ENCODE data around the gene TFAP2A.

TFAP2A gene

DNA sequence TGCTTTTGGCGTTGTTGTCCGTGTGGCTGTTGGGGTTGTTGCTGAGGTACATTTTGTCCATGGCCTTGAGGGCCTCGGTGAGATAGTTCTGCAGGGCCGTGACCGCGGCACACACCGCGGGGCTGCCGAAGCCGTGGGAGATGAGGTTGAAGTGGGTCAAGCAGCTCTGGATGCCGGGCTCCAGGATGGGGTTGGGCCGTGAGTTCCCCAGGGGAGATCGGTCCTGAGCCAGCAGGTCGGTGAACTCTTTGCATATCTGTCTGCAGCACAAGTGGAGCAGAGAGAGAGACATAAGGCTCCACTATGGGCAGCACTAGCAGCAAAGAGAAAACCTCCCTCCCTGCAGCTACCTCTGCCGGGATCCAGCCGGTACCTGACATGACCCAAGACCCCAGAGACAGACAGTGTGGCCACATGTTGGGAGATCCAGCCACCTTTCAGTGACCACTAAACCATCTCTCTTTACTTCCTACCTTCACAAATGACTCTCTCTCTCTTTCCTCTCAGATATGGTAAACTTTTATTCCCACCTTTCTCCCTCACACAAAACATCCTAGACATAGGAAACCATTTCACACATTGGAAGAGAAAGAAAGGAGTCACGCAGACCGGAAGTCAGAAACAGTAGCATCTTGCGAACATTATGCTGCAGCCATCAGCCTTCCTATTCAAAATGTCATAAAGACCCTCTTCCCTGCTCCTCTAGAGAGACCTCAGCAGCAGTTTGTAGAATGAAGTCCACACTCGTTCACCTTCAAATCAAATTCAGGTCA is 16.2 kb downstream of the TFAP2A start:
- DNase-seq, result no peak

DNA sequence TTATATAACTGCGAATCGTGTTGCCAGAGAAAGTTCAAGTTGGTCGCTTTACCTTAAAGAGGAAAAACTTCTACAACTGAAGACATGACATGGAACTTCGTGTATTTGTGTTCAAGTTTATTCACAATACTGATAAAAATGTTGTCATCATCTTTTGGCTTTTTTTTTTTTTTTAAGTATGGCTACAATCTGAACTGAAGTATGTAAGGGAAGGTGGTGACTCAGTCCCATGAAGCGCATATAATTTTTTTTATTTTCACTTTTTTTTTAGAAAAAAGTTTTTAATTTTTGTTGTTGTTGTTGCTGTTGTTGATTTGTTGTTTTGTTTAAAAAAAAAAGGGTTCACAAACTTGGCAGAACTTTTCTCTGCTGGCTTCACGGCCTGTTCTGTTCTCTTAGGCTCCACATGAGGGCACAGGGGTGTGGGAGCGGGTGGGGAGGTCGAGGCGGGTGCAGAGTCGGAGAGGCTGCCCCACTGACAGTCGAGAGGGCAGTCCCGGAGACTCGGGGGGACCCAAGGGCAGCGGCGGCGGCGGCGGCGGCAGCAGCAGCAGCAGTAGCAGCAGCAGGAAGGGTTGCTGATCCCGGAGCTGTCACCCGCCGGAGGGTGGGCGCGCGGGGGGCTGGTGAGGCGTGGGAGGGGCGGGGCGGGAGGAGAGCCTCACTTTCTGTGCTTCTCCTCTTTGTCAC is 17.0 kb downstream of the TFAP2A start:
- DNase-seq, result no peak

DNA sequence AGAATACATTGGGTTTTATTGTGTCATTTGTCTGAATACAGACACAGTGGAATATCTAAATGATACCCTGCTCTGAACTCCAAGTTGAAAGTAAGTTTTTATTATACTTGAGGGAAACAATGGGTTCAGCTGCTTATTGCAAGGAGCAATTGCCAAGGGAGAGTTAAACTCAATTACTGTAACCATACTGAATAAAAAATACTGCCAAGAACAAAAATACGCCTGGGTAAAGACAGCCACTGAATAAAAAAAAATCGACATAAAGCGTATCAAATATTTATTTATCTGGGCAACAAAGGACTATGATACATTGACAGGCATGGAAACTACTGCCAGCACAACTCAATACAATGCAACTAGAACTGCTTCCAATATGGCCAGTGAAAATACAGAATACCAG is 18.1 kb downstream of the TFAP2A start:
- DNase-seq, result no peak

DNA sequence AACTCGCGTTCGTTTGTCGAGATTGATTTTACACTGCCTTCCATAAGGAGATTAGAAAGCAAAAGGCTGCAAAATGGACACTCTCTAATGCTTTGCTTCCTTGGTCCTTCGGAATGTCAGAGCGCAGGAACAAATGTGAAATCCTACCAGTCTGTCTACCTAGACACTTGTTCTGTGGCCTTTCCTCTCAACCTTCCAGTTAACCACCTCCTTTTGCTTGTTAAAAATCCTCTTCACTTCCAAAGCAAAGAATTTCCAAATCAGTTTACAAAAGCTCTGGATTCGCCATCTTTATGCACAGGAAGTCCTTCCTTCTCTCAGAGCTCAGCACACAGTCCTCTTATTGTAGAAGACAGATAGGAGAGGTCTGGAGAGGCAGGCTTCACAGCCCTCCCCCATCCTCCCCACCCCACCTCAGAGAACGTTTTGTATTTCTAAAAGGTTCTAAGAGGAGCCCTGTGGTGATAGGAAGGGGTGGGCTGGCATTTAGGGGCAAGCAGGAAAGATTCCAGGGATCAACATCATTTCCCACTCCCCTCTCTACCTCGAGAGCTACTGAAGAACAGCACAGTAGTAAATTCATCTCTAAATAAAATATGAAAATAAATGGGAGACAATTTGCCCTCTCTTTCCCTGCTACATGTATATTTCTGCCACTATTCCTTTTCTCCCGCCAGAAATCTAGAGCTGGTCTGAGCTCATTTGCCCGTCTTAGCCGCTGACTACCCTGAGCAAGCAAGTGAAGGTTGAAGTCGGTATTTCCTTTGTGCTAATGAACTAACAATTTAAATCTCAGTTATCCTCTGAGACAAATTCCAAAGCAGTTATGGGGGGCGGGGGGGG is 18.9 kb downstream of the TFAP2A start:
- DNase-seq, result no peak

- DNase-seq, result no peak
These were observed 19.6 kb downstream of the TFAP2A start for GRCh38 chr6:10395171-10395703.

- DNase-seq, result no peak
These were observed 21.2 kb downstream of the TFAP2A start for GRCh38 chr6:10393544-10394225.

- no peak for DNase-seq
These were observed 23.1 kb downstream of the TFAP2A start for GRCh38 chr6:10391799-10392198.

GRCh38 chr6:10391299-10391630 is 23.6 kb downstream of the TFAP2A start:
- no peak for DNase-seq

DNA sequence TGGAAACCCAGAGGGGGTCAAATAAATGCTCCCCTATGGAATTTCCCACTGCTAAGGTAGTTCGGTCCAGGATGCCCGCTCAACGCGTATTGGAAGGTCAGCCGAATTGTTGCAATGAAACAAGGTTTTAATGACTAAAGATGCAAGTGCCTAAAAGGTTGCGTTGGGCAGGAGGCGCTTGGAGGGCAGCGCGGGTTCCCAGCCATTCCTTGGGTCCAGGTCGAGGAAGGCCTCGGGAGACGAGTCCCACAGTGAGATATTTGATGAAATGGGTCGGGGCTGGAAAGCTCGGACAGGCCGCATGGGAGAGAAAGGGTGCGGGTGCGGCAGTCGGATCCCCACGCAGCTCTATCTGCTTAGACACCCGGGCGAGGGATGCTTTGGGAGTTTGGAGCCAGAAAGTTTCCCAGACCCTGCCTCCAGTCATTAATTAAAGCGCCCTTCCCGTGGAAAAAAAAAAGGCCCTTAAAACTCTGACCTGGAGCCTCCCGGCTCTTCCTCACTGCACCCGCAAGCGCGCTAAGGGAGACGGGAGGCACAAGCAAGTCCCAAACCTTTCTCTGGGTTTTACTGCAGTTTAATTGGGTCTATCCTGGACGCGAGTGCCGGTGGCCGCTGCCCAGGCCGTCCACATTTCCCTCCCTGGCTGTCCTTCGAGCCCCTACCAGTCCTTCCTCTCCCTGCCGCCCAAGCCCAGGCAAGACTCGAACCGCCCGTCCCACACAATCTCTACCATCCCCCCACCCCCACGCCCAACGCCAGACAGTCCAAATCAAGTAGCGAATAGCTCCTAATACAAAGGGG is 24.2 kb downstream of the TFAP2A start:
- DNase-seq, result no peak

DNA sequence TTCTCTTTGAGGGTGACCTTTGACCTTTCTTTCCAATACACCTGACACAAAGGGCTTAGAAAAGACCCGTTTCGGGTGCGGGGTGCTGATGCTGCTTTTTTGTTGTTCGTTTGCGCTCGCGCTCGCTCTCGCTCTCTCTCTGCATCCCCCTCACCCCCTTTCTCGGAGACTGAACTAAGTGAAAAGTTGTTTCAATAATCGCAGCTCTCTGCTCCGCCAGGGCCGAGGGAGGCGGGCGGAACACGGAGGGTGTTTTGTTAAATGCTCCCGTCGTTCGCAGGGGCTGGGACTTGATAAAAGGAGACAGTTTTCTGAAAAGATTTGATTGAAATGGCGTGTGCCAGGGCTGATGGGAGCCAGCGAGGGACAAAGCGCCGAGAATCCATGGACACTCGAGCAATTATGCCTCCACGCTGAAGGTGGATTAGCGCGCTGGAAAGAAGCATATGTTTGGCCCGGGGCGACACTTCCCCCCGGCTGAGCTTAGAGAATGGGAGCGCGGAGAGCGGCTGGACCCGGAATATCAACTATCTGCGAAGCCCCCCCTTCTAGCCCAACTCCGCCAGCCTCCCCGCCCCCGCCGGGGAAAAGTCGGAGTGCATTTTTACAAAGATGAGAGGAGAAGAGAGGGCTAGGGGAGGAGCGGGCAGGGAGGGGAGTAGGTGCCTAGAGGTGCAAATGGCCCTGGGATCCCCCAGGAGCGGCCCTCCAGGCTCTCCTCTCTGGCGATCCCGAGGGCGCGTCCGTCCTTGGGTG is 25.0 kb downstream of the TFAP2A start:
- DNase-seq, result no peak

DNA sequence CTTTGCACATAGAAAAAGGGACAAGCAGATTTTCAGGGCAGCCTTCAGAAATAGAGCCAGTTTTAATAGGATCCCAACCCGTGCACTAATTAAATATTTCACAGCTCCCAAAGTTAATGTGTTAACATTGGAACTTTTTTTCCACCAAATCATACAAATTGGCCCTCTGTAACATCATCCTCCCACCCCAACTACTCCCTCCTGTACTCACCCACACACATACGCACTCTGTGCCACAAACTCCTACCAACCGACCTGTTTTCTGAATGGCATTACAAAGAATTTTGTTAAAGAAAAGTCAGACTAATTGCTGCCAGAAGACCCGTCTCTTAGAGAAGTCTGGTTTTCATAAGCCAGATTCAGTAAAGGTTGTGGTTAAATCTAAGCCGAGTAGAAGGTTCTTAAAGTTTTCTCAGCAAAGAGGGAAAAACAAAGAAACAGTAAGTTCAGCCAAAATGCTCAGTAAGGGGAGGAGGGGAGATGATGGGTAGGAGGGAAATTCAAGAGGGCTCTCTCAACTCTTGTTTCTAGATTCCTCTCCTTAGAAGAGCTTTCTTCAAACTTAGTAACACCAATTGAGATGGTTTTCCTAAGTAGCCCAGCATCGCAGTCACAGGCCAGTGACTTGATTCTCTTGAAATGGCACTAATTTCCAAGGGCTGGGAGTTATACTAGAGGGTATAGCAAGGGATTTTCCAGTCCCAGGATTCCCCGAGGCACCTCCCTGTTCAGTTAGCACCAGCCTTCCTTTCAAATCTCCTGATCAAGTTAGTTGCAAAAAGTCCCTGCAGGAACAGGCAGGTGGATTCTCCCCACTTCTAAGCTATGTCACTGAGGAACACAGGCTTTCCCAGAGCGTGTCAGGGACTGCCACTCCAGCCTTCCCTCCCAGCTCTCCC is 27.9 kb downstream of the TFAP2A start:
- DNase-seq, result no peak

DNA sequence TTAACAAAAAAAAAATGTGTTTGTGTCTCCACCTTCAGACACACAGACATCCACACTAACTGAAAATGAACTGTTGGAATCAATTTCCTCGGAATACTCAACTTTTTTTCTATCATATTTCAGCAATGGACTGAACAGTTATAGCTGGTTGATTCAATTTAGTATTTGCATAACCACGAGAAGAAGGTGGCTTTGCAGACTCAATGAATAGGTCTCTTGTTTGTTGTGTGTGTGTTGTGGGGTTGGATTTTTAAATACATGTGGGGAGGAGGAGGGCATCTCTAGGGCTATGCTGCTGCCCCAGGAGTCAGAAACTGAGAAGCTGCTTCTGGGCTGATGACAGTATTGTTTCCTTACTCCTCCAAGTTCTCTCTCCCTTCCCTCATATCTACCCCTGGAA is 28.7 kb downstream of the TFAP2A start:
- DNase-seq, result no peak

GRCh38 chr6:10385524-10386132 is 29.2 kb downstream of the TFAP2A start:
- DNase-seq, result no peak

DNA sequence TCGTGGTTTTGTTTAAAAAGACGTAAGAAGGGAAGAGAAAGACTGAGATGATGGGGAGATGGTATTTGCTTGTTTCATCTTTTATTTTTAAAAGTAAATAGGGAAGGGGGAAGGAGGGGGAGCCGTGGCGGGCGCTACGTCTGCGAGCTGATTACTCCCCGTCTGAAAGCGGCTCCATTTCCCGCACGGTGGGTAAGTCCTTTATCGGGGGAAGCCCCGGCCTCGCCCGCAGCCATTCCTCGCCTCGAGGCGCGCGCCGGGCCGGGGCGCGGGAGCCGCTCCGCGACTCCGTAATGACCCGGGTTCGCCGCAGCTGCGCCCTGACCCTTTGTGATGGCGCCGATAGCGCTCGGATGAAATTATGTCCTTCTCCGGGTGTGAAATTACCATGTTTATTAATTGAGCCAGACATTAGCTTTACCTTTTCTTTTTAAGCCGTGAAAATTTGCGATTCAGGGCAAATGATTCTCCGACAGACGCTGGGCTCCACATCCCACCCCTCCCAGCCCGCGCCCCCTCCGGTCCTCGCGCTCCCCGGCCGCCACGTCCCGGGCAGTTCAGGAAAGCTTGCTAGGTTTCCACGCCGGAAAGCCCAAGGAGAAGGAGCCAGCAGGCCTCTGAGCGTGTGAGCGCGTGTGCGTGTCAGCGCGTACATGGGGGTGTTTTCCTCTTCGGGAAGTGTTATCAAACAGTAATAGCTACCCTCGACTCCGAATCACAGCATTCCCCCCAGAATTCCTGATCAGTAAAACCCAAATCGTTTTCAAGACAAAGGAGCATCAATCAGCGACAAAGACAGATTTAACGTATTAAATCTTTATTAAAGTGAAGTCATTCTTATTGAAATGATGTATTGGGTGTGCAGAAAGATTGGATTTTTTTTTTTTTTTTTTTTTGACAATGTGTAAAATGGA is 30.0 kb downstream of the TFAP2A start:
- no peak for DNase-seq

DNA sequence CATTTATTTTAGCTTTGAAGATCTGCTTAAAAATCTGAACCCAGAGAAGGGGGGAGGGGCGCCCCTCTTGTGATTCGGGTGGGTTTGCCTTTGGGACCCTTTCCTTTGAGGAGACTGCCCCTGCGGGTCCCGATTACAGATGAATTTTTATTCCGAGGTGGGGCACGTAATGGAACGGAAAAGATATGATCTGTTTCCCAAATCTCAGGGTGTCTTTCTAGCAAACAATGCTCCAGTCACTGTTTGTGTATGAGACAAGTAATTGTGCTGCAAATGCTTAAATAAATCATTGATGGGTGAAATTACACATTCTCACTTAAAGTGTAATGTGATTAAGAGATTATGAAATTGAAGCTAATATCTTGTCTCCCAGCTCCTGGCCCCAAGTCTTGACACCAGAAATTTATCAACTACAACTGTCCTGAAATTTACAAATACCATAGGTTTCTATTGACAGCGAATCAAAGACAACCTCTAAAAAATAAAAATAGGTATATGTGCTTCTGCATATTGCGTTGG is 30.7 kb downstream of the TFAP2A start:
- DNase-seq, result no peak

DNA sequence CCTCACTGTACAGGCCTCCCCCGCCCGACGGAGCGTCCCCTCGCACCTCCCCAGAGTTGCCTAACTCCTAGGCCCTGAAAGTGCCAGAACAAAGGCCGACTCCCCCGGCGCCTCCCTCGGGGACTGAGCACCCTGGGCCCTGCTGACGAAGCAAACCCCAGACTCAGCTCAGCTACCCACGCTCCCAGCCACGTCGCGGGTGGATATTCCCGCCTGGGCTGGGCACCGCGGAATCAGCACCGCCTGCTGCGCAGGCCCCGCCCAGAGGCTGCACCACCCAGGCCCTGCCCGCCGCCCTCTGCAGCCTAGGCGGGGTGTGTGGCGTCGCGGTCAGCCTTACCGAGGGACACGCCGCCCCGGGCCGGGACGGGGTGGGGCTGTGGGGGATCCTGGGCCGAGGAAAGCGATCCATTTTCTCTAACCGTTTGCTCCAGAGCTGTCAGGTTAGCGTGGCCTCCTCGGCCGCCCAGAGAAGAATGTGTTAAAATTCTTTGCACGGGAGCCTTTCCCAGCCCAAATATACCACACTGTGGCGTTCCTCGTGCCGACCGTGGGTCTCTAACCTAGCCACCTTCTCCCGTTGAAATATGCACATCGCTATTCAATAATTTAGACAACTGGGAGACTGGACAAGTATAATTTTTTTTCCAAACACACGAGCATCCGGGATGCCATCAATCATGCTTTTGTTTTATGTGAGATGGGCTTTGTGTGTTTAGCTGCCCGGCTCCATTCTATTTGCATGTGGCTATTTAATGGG is 31.4 kb downstream of the TFAP2A start:
- no peak for DNase-seq

DNA sequence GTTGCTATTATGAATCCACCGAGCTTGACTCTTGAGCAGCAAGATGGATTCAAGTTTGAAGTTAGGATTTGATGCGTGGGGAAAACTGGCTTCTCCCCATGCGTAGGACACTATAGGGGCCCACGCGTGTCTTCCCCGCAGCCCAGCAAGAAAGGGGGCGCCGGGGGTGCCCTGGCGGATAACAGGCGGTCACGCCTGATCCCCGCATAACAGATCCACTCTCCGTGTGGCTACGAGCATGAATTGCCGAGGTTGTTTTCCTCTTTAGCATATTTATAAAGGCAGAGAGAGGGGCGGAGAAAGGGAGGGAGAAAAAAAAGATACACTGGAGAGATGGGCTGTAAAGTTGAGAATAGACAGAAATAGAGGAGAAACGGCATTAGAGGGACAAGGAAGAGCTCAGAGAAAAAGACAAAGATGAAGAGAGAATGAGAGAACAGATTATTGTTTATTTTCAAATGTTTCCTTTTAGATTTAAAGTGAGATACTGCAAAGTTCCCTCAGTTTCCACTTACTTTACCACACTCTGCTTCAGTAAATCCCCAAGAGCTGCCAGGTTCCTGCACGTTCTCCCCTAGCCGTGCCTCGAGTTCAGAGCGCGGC is 32.0 kb downstream of the TFAP2A start:
- DNase-seq, result no peak

Data from NCI-H226 (cell line).